Hindlimb muscle (tissue), 1 donor: ENCODE data around the gene CES2. TPM values are rescaled to one million over a fixed set of nuclear protein-coding genes. Genes with fewer than 3 reads are reported as not detected.
"Not testable (repeated sequence)": the region's sequence is repeated elsewhere in the genome, so short reads cannot be mapped to it uniquely, and the experiment has no call there.

Experiments
- DNase-seq: peaks from one replicate; pipeline ENCODE4 v3.0.0-alpha.2; 2013
- polyA plus RNA-seq: library from polyadenylated mRNA; unstranded; fragments of 120-200 nt; gene quantifications from one replicate; pipeline ENCODE4 v1.2.1, GENCODE V29; 2013; ENCODE audit not compliant: insufficient read length

Gene CES2
- polyA plus RNA-seq, 1 donor, result 28.6 TPM

DNA sequence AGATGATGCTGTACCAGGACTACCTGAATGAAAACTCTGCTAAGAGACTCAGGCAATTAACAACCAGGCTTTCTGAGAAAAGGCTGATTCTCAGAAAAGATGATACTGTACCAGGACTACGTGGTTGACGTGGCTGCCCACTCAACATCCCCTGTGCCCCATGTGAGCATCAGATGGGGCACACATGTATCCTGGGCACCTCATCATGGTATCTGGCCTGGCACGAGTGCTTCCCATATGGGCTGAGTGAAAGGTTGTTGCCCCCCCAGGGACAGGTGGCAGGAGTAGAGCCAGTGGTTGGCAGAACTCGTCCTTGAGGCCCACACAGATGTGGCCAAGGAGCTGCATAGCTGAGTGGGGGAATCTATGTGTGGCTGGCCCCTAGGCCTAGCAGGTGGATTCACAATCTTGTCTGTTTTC is 49.6 kb downstream of the CES2 start:
- no peak for DNase-seq

DNA sequence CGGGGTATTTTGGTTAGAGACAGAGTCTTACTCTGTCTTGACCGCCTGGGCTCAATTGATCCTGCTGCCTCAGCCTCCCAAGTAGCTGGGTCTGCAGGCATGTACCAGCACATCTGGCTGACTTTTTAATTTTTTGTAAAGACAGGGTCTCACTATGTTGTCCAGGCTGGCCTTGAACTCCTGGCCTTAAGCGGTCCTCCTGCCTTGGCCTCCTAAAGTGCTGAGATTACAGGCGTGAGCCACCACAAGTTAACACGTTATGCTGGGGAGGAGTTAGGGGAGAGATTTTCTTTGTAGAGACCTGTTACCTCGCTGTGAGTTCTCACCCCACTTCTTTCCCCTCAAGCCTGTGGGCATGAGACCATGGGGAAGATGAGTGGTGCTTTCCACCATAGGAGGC is 51.2 kb downstream of the CES2 start:
- no peak for DNase-seq

DNA sequence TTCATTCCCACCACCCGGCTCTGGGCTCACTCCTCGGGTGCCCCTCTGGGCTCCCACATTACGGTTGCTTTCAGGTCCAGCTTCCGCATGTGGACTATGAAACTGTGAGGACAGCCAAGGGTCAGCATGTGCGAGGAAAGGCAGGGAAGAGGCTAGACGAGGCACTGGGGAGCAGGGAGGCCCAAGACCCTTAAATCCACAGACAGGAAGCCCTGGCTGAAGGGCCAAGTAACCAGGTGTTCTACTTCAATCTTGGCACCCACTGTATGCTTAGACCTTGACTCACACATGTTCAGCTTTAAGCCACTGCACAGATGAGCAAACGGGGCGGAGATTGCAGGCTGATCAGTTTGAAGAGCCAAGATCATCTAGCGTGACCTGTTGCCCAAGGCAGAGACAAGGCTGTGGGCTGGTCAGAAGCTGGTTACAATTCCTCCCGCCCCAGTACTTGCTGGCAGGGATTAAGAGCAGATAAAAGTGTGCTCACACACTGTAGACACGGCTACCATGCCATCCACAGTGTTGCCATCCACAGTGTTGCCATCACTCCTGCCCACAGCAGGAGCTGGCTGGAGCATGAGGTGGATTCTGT is 53.0 kb downstream of the CES2 start, which contains the start of gene CES4A:
Gene CES4A (plus strand): TSS at position 393 of the 592 bp plus-strand sequence. CDS start 184 bp downstream, at position 577.
- DNase-seq, result peak; percentile 24

DNA sequence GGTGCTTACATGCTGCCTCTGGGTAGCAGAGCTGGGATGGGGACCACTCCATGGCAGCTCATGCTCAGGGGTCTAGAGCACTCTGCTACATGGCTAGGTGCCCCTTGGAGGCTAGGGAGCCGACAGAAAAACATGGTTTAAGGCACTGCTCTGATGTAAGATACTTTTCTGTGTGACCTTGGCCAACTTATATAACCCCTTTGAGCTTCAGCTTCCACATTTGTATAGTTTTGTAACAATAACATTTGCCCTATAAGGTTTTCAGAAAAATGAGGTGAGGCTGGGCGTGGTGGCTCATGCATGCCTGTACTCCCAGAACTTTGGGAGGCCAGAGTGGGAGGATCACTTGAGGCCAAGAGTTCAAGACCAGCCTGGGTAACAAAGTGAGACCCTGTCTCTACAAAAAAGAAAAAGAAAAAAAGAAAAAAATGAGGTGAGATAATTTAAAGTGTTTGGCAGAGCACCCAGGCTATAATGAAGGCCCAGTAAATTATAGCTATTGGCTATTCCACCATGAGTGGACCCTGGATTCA is 56.3 kb downstream of the CES2 start:
- no peak for DNase-seq

DNA sequence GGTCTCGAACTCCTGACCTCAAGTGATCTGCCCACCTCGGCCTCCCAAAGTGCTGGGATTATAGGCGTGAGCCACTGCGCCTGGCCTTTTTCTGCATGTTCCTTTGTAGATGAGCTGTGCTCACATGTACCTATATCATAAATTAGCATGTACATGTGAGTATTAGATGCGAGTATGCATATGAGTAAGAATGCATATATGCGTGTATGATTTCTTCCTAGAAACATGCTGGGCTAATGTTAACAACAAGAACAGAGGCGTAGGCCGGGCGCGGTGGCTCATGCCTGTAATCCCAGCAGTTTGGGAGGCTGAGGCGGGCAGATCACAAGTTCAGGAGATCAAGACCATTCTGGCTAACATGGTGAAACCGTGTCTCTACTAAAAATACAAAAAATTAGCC is 58.2 kb downstream of the CES2 start:
- not testable (repeated sequence) for DNase-seq

Other genes with a start within 250 kb of the CES2 start
- 8.0 TPM for gene CMTM4, start 238.8 kb upstream of the CES2 start, polyA plus RNA-seq
- gene DYNC1LI2, start 183.9 kb upstream of the CES2 start, polyA plus RNA-seq, result 79.5 TPM
- not detected for gene TERB1, start 133.9 kb upstream of the CES2 start, polyA plus RNA-seq
- 36.5 TPM for gene NAE1, start 104.5 kb upstream of the CES2 start, polyA plus RNA-seq
- gene CA7, start 91.1 kb upstream of the CES2 start, polyA plus RNA-seq, result not detected
- 3.0 TPM for gene PDP2, start 55.0 kb upstream of the CES2 start, polyA plus RNA-seq
- gene CDH16, start 16.6 kb upstream of the CES2 start, polyA plus RNA-seq, result not detected
- gene RRAD, start 10.0 kb upstream of the CES2 start, polyA plus RNA-seq, result 3.1 TPM
- 88.3 TPM for gene CIAO2B, start 1.1 kb upstream of the CES2 start, polyA plus RNA-seq
- 0.37 TPM for gene CES3, start 25.8 kb downstream of the CES2 start, polyA plus RNA-seq
- gene CES4A, start 53.1 kb downstream of the CES2 start, polyA plus RNA-seq, result 2.6 TPM
- 37.7 TPM for gene CBFB, start 93.6 kb downstream of the CES2 start, polyA plus RNA-seq
- 20.8 TPM for gene PHAF1, start 174.4 kb downstream of the CES2 start, polyA plus RNA-seq
- 10.9 TPM for gene B3GNT9, start 215.5 kb downstream of the CES2 start, polyA plus RNA-seq
- gene TRADD, start 224.4 kb downstream of the CES2 start, polyA plus RNA-seq, result 5.9 TPM
- gene FBXL8, start 224.4 kb downstream of the CES2 start, polyA plus RNA-seq, result 2.5 TPM
- 5.3 TPM for gene HSF4, start 229.2 kb downstream of the CES2 start, polyA plus RNA-seq
- 44.3 TPM for gene NOL3, start 235.0 kb downstream of the CES2 start, polyA plus RNA-seq
- 22.9 TPM for gene MATCAP1, start 248.4 kb downstream of the CES2 start, polyA plus RNA-seq